Measurements from ENCODE around the gene APEH. TPM values are rescaled to one million over a fixed set of nuclear protein-coding genes. Genes with fewer than 3 reads are reported as not detected.

Gene APEH
- total and polyA plus RNA-seq, 2 of the 13 experiments (the other 11 are each of a cell fraction or from before 2014, with no cell fraction given) = 116 to 130 TPM

DNA sequence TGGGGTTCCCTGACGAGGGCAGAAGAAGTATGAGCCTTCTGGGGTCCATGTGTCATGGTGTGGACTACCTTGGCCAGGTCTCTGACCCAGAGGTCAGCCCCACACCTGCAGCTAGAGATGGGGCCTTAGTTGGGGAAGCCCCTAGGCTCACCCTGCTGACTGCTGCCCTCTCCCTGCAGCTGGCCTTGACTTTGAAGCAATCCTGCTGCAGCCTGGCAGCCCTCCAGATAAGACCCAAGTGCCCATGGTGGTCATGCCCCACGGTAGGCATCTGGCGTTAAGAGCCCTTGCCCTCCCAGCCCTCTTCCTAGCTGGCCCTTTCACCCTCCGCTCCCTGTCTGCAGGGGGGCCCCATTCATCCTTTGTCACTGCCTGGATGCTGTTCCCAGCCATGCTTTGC is 7.4 kb downstream of the APEH start:
- no peak overlapping the region for H3K9ac ChIP-seq (ENCODE audit: insufficient read depth, low read depth, low read length)
- POLR2A ChIA-PET = no interaction called here
- no peak overlapping the region for H2AFZ ChIP-seq (ENCODE audit: low read length)
- H3K27me3 ChIP-seq (ENCODE audit: control insufficient read depth in 1 of 2, insufficient read depth in 2 of 2, low read length in 2 of 2) = no peaks in the 10 kb centered on the region
- in situ Hi-C loops (cut with HindIII; ENCODE audit: extremely low pct_ligation_motif_present, low pct_unique_long_range_greater_than_20kb) = no loop called here
- no peak for ATAC-seq
- H3K4me3 ChIP-seq (replicated peaks in 1 of 3; ENCODE audit: insufficient read depth in 1 of 3, low read depth in 2 of 3, low read length in 3 of 3) = no peak overlapping the region
- intact Hi-C loops (cut with micrococcal nuclease; ENCODE audit: unreplicated experiment) = no loop called here
- H3K36me3 ChIP-seq (replicated peaks in 1 of 2; ENCODE audit: control insufficient read depth in 1 of 2, insufficient read depth in 2 of 2, low read length in 2 of 2) = peaks cover 43 to 73% of the 10 kb centered on the region in 2 experiments
- H3K27ac ChIP-seq (ENCODE audit: extremely low read length, insufficient read depth, low read length) = no peak overlapping the region
- no peak for FAIRE-seq
- WGBS (ENCODE audit: low lambda C conversion rate) = 100% methylated on average over 4 of the region's 4 CpGs
- no peak for DNase-seq (ENCODE audit: low spot score)
- no peak overlapping the region for H3K4me2 ChIP-seq (ENCODE audit: low read depth, low read length)
- H3K9me3 ChIP-seq (ENCODE audit: low read length) = no peaks in the 10 kb centered on the region
- CTCF ChIA-PET (ENCODE audit: low intra/inter-chr PET ratio, low total read pairs) = no interaction called here
- H3K4me1 ChIP-seq (ENCODE audit: insufficient read depth, low read length) = peaks cover 21% of the 10 kb centered on the region
- BruUV-seq (replicated peaks) = no TSS peak
- peaks cover 3% of the 10 kb centered on the region; the same call in 1 of the 2 replicates for H4K20me1 ChIP-seq (ENCODE audit: insufficient read depth, low read length)
- H3K79me2 ChIP-seq (ENCODE audit: insufficient read depth, low read length) = peaks cover 5% of the 10 kb centered on the region
- TF ChIP-seq, protein P1, sequence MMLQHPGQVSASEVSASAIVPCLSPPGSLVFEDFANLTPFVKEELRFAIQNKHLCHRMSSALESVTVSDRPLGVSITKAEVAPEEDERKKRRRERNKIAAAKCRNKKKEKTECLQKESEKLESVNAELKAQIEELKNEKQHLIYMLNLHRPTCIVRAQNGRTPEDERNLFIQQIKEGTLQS (CRISPR knock-in tag; IDR thresholded peaks at IDR 0.05) = no peak
- TF ChIP-seq RBFOX2 (IDR thresholded peaks at IDR 0.05; ENCODE audit: low read depth, low read length) = peak; percentile 44; the same call in 1 of the 2 replicates
- 0 out of 4 replicates have a peak, but pooled peaks of 1 of the 2 experiments have one; percentile 10 for TF ChIP-seq POLR2A (IDR thresholded peaks at IDR 0.05; ENCODE audit: insufficient read depth in 1 of 2, low read depth in 2 of 2, low read length in 2 of 2)
- TF ChIP-seq, protein P2, sequence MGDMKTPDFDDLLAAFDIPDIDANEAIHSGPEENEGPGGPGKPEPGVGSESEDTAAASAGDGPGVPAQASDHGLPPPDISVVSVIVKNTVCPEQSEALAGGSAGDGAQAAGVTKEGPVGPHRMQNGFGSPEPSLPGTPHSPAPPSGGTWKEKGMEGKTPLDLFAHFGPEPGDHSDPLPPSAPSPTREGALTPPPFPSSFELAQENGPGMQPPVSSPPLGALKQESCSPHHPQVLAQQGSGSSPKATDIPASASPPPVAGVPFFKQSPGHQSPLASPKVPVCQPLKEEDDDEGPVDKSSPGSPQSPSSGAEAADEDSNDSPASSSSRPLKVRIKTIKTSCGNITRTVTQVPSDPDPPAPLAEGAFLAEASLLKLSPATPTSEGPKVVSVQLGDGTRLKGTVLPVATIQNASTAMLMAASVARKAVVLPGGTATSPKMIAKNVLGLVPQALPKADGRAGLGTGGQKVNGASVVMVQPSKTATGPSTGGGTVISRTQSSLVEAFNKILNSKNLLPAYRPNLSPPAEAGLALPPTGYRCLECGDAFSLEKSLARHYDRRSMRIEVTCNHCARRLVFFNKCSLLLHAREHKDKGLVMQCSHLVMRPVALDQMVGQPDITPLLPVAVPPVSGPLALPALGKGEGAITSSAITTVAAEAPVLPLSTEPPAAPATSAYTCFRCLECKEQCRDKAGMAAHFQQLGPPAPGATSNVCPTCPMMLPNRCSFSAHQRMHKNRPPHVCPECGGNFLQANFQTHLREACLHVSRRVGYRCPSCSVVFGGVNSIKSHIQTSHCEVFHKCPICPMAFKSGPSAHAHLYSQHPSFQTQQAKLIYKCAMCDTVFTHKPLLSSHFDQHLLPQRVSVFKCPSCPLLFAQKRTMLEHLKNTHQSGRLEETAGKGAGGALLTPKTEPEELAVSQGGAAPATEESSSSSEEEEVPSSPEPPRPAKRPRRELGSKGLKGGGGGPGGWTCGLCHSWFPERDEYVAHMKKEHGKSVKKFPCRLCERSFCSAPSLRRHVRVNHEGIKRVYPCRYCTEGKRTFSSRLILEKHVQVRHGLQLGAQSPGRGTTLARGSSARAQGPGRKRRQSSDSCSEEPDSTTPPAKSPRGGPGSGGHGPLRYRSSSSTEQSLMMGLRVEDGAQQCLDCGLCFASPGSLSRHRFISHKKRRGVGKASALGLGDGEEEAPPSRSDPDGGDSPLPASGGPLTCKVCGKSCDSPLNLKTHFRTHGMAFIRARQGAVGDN (CRISPR knock-in tag; IDR thresholded peaks at IDR 0.05) = 0 out of 2 replicates have a peak, but pooled peaks have one; percentile 4
- no peak for TF ChIP-seq RFX3 (CRISPR knock-in tag; IDR thresholded peaks at IDR 0.05)
- TF ChIP-seq AGO2 (optimal IDR thresholded peaks at IDR 0.05; ENCODE audit: low read depth, low read length) = peak; percentile 78
